ENCODE results near the gene MAP4.
"Not testable (repeated sequence)": the region's sequence is repeated elsewhere in the genome, so short reads cannot be mapped to it uniquely, and the experiment has no call there.

MAP4 gene

GRCh38 chr3:47888986-47889757 is 127.0 kb downstream of the MAP4 start:
- Histone ChIP-seq H3K4me3 (ENCODE audit: low read length) (no peak overlapping the region), H3K9me2 (replicated peaks; ENCODE audit: control insufficient read depth, low read length) (no peaks in the 10 kb centered on the region), H3K9me3 (ENCODE audit: control insufficient read depth, insufficient read depth, low read length) (no peaks in the 10 kb centered on the region), H4K20me1 (ENCODE audit: control insufficient read depth, insufficient read depth, low read depth, low read length) (no peaks in the 10 kb centered on the region), H3K79me2 (ENCODE audit: control insufficient read depth, low read length) (no peaks in the 10 kb centered on the region), H3K4me1 (ENCODE audit: control insufficient read depth, low read length) (no peaks in the 10 kb centered on the region), H3K27ac (ENCODE audit: low read depth, low read length) (no peak overlapping the region), H3F3A (ENCODE audit: control insufficient read depth, insufficient read depth) (no peaks in the 10 kb centered on the region), H3K27me3 (ENCODE audit: control insufficient read depth, low read length) (no peaks in the 10 kb centered on the region), H3K36me3 (ENCODE audit: control insufficient read depth, low read length) (peaks cover 5% of the 10 kb centered on the region), H3K4me2 (ENCODE audit: low read length) (no peak overlapping the region)
- TF ChIP-seq EZH2phosphoT487 (IDR thresholded peaks at IDR 0.05; ENCODE audit: borderline replicate concordance, low read length), result no peak
- TF ChIP-seq CTCF (IDR thresholded peaks at IDR 0.05; ENCODE audit: low read depth, low read length, poor library complexity, severe bottlenecking), result no peak

DNA sequence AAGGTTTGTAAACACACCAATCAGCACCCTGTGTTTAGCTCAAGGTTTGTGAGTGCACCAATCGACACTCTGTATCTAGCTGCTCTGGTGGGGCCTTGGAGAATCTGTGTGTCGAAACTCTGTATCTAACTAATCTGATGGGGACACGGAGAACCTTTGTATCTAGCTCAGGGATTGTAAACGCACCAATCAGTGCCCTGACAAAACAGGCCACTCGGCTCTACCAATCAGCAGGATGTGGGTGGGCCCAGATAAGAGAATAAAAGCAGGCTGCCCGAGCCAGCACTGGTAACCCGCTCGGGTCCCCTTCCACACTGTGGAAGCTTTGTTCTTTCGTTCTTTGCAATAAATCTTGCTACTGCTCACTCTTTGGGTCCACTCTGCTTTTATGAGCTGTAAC is 128.2 kb downstream of the MAP4 start:
- not testable (repeated sequence) for H3K9me2 ChIP-seq (replicated peaks; ENCODE audit: control insufficient read depth, low read length); H3K4me3 ChIP-seq (ENCODE audit: low read length); H3K4me1 ChIP-seq (ENCODE audit: control insufficient read depth, low read length); H3F3A ChIP-seq (ENCODE audit: control insufficient read depth, insufficient read depth); H4K20me1 ChIP-seq (ENCODE audit: control insufficient read depth, insufficient read depth, low read depth, low read length); H3K36me3 ChIP-seq (ENCODE audit: control insufficient read depth, low read length); H3K27ac ChIP-seq (ENCODE audit: low read depth, low read length); H3K27me3 ChIP-seq (ENCODE audit: control insufficient read depth, low read length); H3K9me3 ChIP-seq (ENCODE audit: control insufficient read depth, insufficient read depth, low read length); H3K4me2 ChIP-seq (ENCODE audit: low read length); H3K79me2 ChIP-seq (ENCODE audit: control insufficient read depth, low read length)

DNA sequence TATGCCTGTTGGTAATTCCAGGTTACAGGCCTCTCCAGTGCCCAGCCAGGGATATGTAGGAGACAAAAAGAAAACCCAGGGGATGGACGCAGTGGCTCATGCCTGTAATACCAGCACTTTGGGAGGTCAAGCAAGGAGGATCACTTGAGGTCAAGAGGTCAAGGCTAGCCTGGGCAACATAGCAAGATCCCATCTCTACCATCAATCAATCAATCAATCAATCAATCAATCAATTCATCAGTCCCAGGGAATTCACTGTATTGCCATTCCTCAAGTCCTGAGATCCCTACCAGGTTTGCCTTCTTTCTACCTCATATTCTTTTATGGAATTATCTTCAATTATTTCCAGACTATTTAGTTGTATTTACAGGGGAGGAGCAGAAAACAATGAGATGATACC is 131.0 kb downstream of the MAP4 start:
- H3F3A ChIP-seq (ENCODE audit: control insufficient read depth, insufficient read depth), result no peaks in the 10 kb centered on the region
- no peak overlapping the region for H3K27ac ChIP-seq (ENCODE audit: low read depth, low read length)
- no peaks in the 10 kb centered on the region for H3K9me3 ChIP-seq (ENCODE audit: control insufficient read depth, insufficient read depth, low read length)
- H3K4me2 ChIP-seq (ENCODE audit: low read length), result no peak overlapping the region
- H4K20me1 ChIP-seq (ENCODE audit: control insufficient read depth, insufficient read depth, low read depth, low read length), result no peaks in the 10 kb centered on the region
- H3K4me1 ChIP-seq (ENCODE audit: control insufficient read depth, low read length), result no peaks in the 10 kb centered on the region
- no peaks in the 10 kb centered on the region for H3K79me2 ChIP-seq (ENCODE audit: control insufficient read depth, low read length)
- no peaks in the 10 kb centered on the region for H3K9me2 ChIP-seq (replicated peaks; ENCODE audit: control insufficient read depth, low read length)
- no peak for TF ChIP-seq CTCF (IDR thresholded peaks at IDR 0.05; ENCODE audit: low read depth, low read length, poor library complexity, severe bottlenecking)
- no peak for TF ChIP-seq EZH2phosphoT487 (IDR thresholded peaks at IDR 0.05; ENCODE audit: borderline replicate concordance, low read length)
- no peaks in the 10 kb centered on the region for H3K27me3 ChIP-seq (ENCODE audit: control insufficient read depth, low read length)
- H3K4me3 ChIP-seq (ENCODE audit: low read length), result no peak overlapping the region
- H3K36me3 ChIP-seq (ENCODE audit: control insufficient read depth, low read length), result no peaks in the 10 kb centered on the region; the same call in 1 of the 2 replicates

DNA sequence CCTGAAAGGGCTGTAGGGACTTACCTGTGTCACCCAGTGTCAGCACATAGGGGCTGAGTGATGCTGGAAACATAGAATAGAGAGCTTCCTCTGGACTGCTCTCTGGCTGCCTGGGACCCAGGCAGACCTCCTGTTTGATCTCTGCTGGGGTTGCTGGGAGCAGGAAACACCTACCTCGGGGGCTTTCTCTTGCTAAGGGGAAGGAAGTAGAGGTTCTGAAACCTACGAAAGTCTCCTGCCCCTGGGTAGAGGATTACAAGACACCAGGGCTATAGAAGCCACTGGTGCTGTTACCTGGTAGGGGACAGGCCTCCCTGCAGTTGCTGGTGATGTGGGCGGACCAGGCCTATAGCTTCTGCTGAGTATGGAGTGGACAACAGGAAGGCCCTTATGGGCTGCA is 131.6 kb downstream of the MAP4 start:
- Histone ChIP-seq H3K4me1 (ENCODE audit: control insufficient read depth, low read length) (no peaks in the 10 kb centered on the region), H3K27me3 (ENCODE audit: control insufficient read depth, low read length) (no peaks in the 10 kb centered on the region), H3K27ac (ENCODE audit: low read depth, low read length) (no peak overlapping the region), H3K36me3 (ENCODE audit: control insufficient read depth, low read length) (no peaks in the 10 kb centered on the region; the same call in 1 of the 2 replicates), H3K9me3 (ENCODE audit: control insufficient read depth, insufficient read depth, low read length) (no peaks in the 10 kb centered on the region), H3K4me3 (ENCODE audit: low read length) (no peak overlapping the region), H3K9me2 (replicated peaks; ENCODE audit: control insufficient read depth, low read length) (no peaks in the 10 kb centered on the region), H3K4me2 (ENCODE audit: low read length) (no peak overlapping the region), H3K79me2 (ENCODE audit: control insufficient read depth, low read length) (no peaks in the 10 kb centered on the region), H4K20me1 (ENCODE audit: control insufficient read depth, insufficient read depth, low read depth, low read length) (no peaks in the 10 kb centered on the region), H3F3A (ENCODE audit: control insufficient read depth, insufficient read depth) (no peaks in the 10 kb centered on the region)
- TF ChIP-seq CTCF (IDR thresholded peaks at IDR 0.05; ENCODE audit: low read depth, low read length, poor library complexity, severe bottlenecking) (no peak), EZH2phosphoT487 (IDR thresholded peaks at IDR 0.05; ENCODE audit: borderline replicate concordance, low read length) (no peak)
